K562 (cell line): ENCODE measurements around the gene SMIM34. TPM values are rescaled to one million over a fixed set of nuclear protein-coding genes. Genes with fewer than 3 reads are reported as not detected.
A peak's percentile ranks its signal among the peaks of the same experiment; 100 is the strongest.
"Not testable (repeated sequence)": the region's sequence is repeated elsewhere in the genome, so short reads cannot be mapped to it uniquely, and the experiment has no call there.

Source experiments
- ATAC-seq: fragments of 200-7000 bp; cut with Tn5 transposase; 3 replicates; pipeline ENCODE4 v1.9.1; 2020; ENCODE audit warnings: moderate library complexity
- BruUV-seq: library from RNA; stranded (reverse); fragments of 400-500 nt; replicated peaks from 2 replicates; lab custom pipeline; 2021; lab: Mats Ljungman, UMichigan
- CTCF ChIA-PET: fragments of 300-600 bp; formaldehyde crosslinking; extraction: SDS; loops from one replicate; lab custom pipeline; 2021; ENCODE audit warnings: low intra/inter-chr PET ratio; lab: Yijun Ruan, JAX
- POLR2A ChIA-PET: fragments of 300-600, 350-650 bp; sonication (Branson Sonifier 250); formaldehyde crosslinking; extraction: SDS; loops from one replicate; lab custom pipeline; 2021; ENCODE audit warnings: antibody characterized with exemption, inconsistent platforms; lab: Yijun Ruan, JAX
- DNase-seq, 4 experiments: peaks; one replicate each; pipeline versions ENCODE4 v3.0.0 to v3.0.0-alpha.2; 2011 to 2018; ENCODE audit warnings: low spot score in 3 of 4, mixed read lengths in 3 of 4; ENCODE audit errors: extremely low read depth in 1 of 4
- FAIRE-seq: peaks from 2 replicates; lab custom pipeline; 2011; peaks lifted over from hg19 to GRCh38; lab: Jason Lieb, UNC
- H2AFZ ChIP-seq: 2 replicates; pipeline ENCODE4 v1.6.0; 2011; ENCODE audit warnings: low read depth, low read length, control low read depth, inconsistent platforms
- H3K27ac ChIP-seq: fragments of 200-600 bp; 3 replicates; pipeline ENCODE4 v1.8.0; 2011; ENCODE audit warnings: low read depth, mild to moderate bottlenecking, control low read depth, inconsistent platforms, low read length, moderate library complexity, mixed read lengths; ENCODE audit errors: extremely low read depth
- H3K27me3 ChIP-seq, 2 experiments: fragments of 300-600 bp in 1 of 2; 2 replicates in 1 of 2; 3 replicates in 1 of 2; pipeline versions ENCODE4 v1.6.0 to v1.8.0; 2011; ENCODE audit warnings: inconsistent platforms in 2 of 2, low read length in 2 of 2, mild to moderate bottlenecking in 1 of 2, mixed read lengths in 1 of 2, moderate library complexity in 1 of 2; ENCODE audit not compliant: control insufficient read depth in 2 of 2, insufficient read depth in 2 of 2
- H3K36me3 ChIP-seq: fragments of 300-600 bp; 3 replicates; pipeline ENCODE4 v1.8.0; 2011; ENCODE audit warnings: mild to moderate bottlenecking, low read length, inconsistent platforms; ENCODE audit not compliant: control insufficient read depth, insufficient read depth
- H3K4me1 ChIP-seq, 2 experiments: fragments of 200-600 bp in 1 of 2; replicated peaks in 1 of 2; 2 replicates in 1 of 2; 3 replicates in 1 of 2; pipeline versions ENCODE4 v1.5.1 to v1.8.0; 2011; ENCODE audit warnings: inconsistent platforms in 2 of 2, low read length in 2 of 2, mild to moderate bottlenecking in 1 of 2, mixed read lengths in 1 of 2, moderate library complexity in 1 of 2; ENCODE audit not compliant: control insufficient read depth in 2 of 2, insufficient read depth in 2 of 2
- H3K4me2 ChIP-seq: 2 replicates; pipeline ENCODE4 v1.6.1; 2011; ENCODE audit warnings: low read length, control low read depth, inconsistent platforms, mixed read lengths; ENCODE audit not compliant: insufficient read depth
- H3K4me3 ChIP-seq: fragments of 200-600 bp; sonication (generic), shearing (Covaris generic); 2 replicates; pipeline ENCODE4 v1.5.1; 2016; ENCODE audit warnings: control low read depth, inconsistent platforms
- H3K79me2 ChIP-seq: fragments of 200-600 bp; 3 replicates; pipeline ENCODE4 v1.8.0; 2011; ENCODE audit warnings: low read length, inconsistent platforms; ENCODE audit not compliant: control insufficient read depth, insufficient read depth
- H3K9ac ChIP-seq, 2 experiments: 2 replicates each; pipeline versions ENCODE4 v1.6.0 to v1.6.1; 2011; ENCODE audit warnings: low read depth in 2 of 2, low read length in 2 of 2, control low read depth in 1 of 2, inconsistent platforms in 1 of 2, mild to moderate bottlenecking in 1 of 2, mixed read lengths in 1 of 2; ENCODE audit not compliant: insufficient read depth in 1 of 2
- H3K9me1 ChIP-seq: one replicate; pipeline ENCODE4 v1.6.0; 2011; ENCODE audit warnings: inconsistent platforms, mild to moderate bottlenecking, low read length, moderate library complexity; ENCODE audit not compliant: control insufficient read depth, insufficient read depth
- H3K9me3 ChIP-seq: replicated peaks from 2 replicates; pipeline ENCODE4 v1.5.1; 2011; ENCODE audit warnings: low read depth, low read length, inconsistent platforms; ENCODE audit not compliant: control insufficient read depth, insufficient read depth
- H4K20me1 ChIP-seq: replicated peaks from 2 replicates; pipeline ENCODE4 v1.6.1; 2011; ENCODE audit warnings: low read length, inconsistent platforms, mixed read lengths; ENCODE audit not compliant: control insufficient read depth, insufficient read depth
- WGBS: fragments of 100-300 bp; shearing (Covaris generic); methylation state at CpG from one replicate; pipeline ENCODE4 v1.1.6; 2016; ENCODE audit warnings: low coverage, mixed read lengths; ENCODE audit not compliant: insufficient coverage; ENCODE audit errors: missing lambda C conversion rate; 5-methylcytosine and 5-hydroxymethylcytosine counted together
- in situ Hi-C: fragments of 300-500 bp; cut with MboI; formaldehyde crosslinking; loops from 4 replicates; pipeline ENCODE4 v1.15.0; 2018; ENCODE audit warnings: inconsistent platforms, mixed read lengths
- intact Hi-C: fragments of 100-400 bp; cut with micrococcal nuclease; formaldehyde crosslinking; loops from 2 replicates; pipeline ENCODE4 v1.14.2; 2022
- polyA plus RNA-seq, 8 experiments: library from polyadenylated mRNA; depleted of rRNA in 4 of 8; stranded (reverse) in 5 of 8; unstranded in 3 of 8; fragments of >200 nt; fragmentation: Nextera tagmentation in 2 of 8; fragmentation: Illumina TruSeq in 1 of 8; extraction: Ambion mirVana in 2 of 8; extraction: Trizol in 1 of 8; gene quantifications; 2 replicates each; pipeline versions ENCODE4 v1.2.1 to v1.2.3, GENCODE V29; 2011 to 2014; ENCODE audit warnings: inconsistent platforms in 1 of 8, missing spikeins in 1 of 8
- total RNA-seq, 7 experiments: library from RNA; depleted of rRNA in 6 of 7; stranded (reverse); fragments of >200 nt in 6 of 7; fragmentation: Illumina TruSeq in 2 of 7; extraction: Trizol in 2 of 7; gene quantifications; 2 replicates each; pipeline versions ENCODE4 v1.2.1 to v1.2.3, GENCODE V29; 2011 to 2021; ENCODE audit warnings: low replicate concordance in 1 of 7

SMIM34 gene
- total and polyA plus RNA-seq, 9 of the 15 experiments (the other 6 are each of a cell fraction or from before 2014, with no cell fraction given), result not detected

GRCh38 chr21:34417448-34418077, 6.2 kb downstream of the SMIM34 start:
- no CpG with 5 or more reads among the region's 5 CpGs for WGBS
- ATAC-seq, result not testable (repeated sequence)

DNA sequence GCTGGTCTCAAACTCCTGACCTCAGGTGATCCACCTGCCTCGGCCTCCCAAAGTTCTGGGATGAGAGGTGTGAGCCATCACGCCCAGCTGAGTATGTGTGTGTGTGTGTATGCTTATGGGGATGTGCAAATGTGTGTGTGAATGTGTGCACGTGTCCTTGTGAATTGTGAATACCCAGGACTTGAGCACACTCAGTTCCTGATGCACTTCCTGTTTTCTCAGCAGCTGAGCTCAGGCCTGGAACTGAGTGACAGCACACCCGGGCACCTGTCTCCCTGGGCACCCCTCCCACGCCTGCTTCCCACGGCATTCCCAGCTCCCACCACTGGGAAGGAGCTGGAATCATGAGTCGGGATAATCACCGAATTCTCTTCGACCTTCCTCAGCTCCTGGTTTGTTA, 16.5 kb downstream of the SMIM34 start:
- BruUV-seq, CTCF ChIA-PET, H3K4me3 ChIP-seq, FAIRE-seq, POLR2A ChIA-PET, in situ Hi-C loops, ATAC-seq, H3K9ac ChIP-seq, H3K36me3 ChIP-seq, H3K4me2 ChIP-seq, H3K79me2 ChIP-seq, H3K4me1 ChIP-seq, intact Hi-C loops, H3K27me3 ChIP-seq, H3K9me1 ChIP-seq, H2AFZ ChIP-seq, DNase-seq, H3K27ac ChIP-seq, H3K9me3 ChIP-seq, H4K20me1 ChIP-seq: not testable (repeated sequence)
- WGBS, result no CpG with 5 or more reads among the region's 9 CpGs

More at GRCh38 chr21:34417448-34418077, 6.2 kb downstream of the SMIM34 start:
- H3K79me2 ChIP-seq, FAIRE-seq, BruUV-seq, H4K20me1 ChIP-seq, H3K27ac ChIP-seq, H3K9me3 ChIP-seq, H3K4me3 ChIP-seq, H3K4me2 ChIP-seq, H3K36me3 ChIP-seq, CTCF ChIA-PET, DNase-seq, H3K27me3 ChIP-seq, in situ Hi-C loops, H3K9ac ChIP-seq, H3K4me1 ChIP-seq, intact Hi-C loops, POLR2A ChIA-PET, H3K9me1 ChIP-seq, H2AFZ ChIP-seq: not testable (repeated sequence)

GRCh38 chr21:34406676-34407075, 17.1 kb downstream of the SMIM34 start:
- H3K9ac ChIP-seq, H3K36me3 ChIP-seq, BruUV-seq, ATAC-seq, DNase-seq, intact Hi-C loops, POLR2A ChIA-PET, H3K4me2 ChIP-seq, H3K79me2 ChIP-seq, H3K9me1 ChIP-seq, CTCF ChIA-PET, H4K20me1 ChIP-seq, H3K4me1 ChIP-seq, FAIRE-seq, in situ Hi-C loops, H2AFZ ChIP-seq, H3K27ac ChIP-seq, H3K4me3 ChIP-seq, H3K27me3 ChIP-seq, H3K9me3 ChIP-seq: not testable (repeated sequence)
- WGBS, result no CpG with 5 or more reads among the region's 2 CpGs

GRCh38 chr21:34406102-34406501, 17.6 kb downstream of the SMIM34 start:
- POLR2A ChIA-PET, H3K9me3 ChIP-seq, H3K9ac ChIP-seq, H3K36me3 ChIP-seq, H3K79me2 ChIP-seq, H3K9me1 ChIP-seq, in situ Hi-C loops, BruUV-seq, DNase-seq, H2AFZ ChIP-seq, H3K4me3 ChIP-seq, H4K20me1 ChIP-seq, CTCF ChIA-PET, ATAC-seq, H3K27me3 ChIP-seq, H3K4me1 ChIP-seq, intact Hi-C loops, H3K27ac ChIP-seq, H3K4me2 ChIP-seq: not testable (repeated sequence)
- WGBS, result no CpG with 5 or more reads among the region's 6 CpGs
- peak; percentile 78 for FAIRE-seq
